ENCODE data around the gene TMSB10. TPM values are rescaled to one million over a fixed set of nuclear protein-coding genes. Genes with fewer than 3 reads are reported as not detected.
"Not testable (repeated sequence)": the region's sequence is repeated elsewhere in the genome, so short reads cannot be mapped to it uniquely, and the experiment has no call there.

The TMSB10 gene
- total and polyA plus RNA-seq, 8 donors = 504 to 5,821 (median 1,971) TPM

- Histone ChIP-seq H3K4me3 (no peak overlapping the region), H3K27me3 (no peaks in the 10 kb centered on the region), H3K9me3 (no peaks in the 10 kb centered on the region), H3K36me3 (no peaks in the 10 kb centered on the region), H3K4me1 (no peaks in the 10 kb centered on the region), H3K27ac (no peak overlapping the region)
- DNase-seq = no peak
- WGBS, 5 donors = 77 to 90% (median 85%) methylated on average over 6 of the region's 6 CpGs
- intact Hi-C loops (cut with DNase I; ENCODE audit: low total_unique reads) = loop anchor here (10.0 kb wide), 1 partner anchor 207 kb away; no protein-coding TSS in a partner anchor
- TF ChIP-seq POLR2A (IDR thresholded peaks at IDR 0.05) (no peak), EP300 (IDR thresholded peaks at IDR 0.05) (no peak), POLR2AphosphoS5 (IDR thresholded peaks at IDR 0.05) (no peak), CTCF (IDR thresholded peaks at IDR 0.05) (no peak)
Measured at GRCh38 chr2:84862006-84862405, 43.5 kb upstream of the TMSB10 start.

- Histone ChIP-seq H3K9me3 (no peaks in the 10 kb centered on the region), H3K36me3 (no peaks in the 10 kb centered on the region), H3K27me3 (no peaks in the 10 kb centered on the region), H3K27ac (no peak overlapping the region), H3K4me3 (no peak overlapping the region), H3K4me1 (no peaks in the 10 kb centered on the region)
- WGBS, 5 donors = 59 to 84% (median 72%) methylated on average over 6 of the region's 6 CpGs
- TF ChIP-seq EP300 (IDR thresholded peaks at IDR 0.05) (no peak), CTCF (IDR thresholded peaks at IDR 0.05) (no peak), POLR2A (IDR thresholded peaks at IDR 0.05) (no peak), POLR2AphosphoS5 (IDR thresholded peaks at IDR 0.05) (no peak)
- no peak for DNase-seq
- intact Hi-C loops (cut with DNase I; ENCODE audit: low total_unique reads) = loop anchor here (10.0 kb wide), 1 partner anchor 210 kb away; no protein-coding TSS in a partner anchor
Measured at GRCh38 chr2:84865181-84865783, 40.2 kb upstream of the TMSB10 start.

GRCh38 chr2:84866122-84866521 lies 39.3 kb upstream of the TMSB10 start:
- no peak for DNase-seq
- intact Hi-C loops (cut with DNase I; ENCODE audit: low total_unique reads) = loop anchor here (10.0 kb wide), 1 partner anchor 211 kb away; no protein-coding TSS in a partner anchor
- Histone ChIP-seq H3K4me3 (no peak overlapping the region), H3K9me3 (no peaks in the 10 kb centered on the region), H3K36me3 (no peaks in the 10 kb centered on the region), H3K4me1 (no peaks in the 10 kb centered on the region), H3K27ac (no peak overlapping the region), H3K27me3 (no peaks in the 10 kb centered on the region)
- TF ChIP-seq POLR2A (IDR thresholded peaks at IDR 0.05) = no peak
- no peak for TF ChIP-seq POLR2AphosphoS5 (IDR thresholded peaks at IDR 0.05)
- no peak for TF ChIP-seq EP300 (IDR thresholded peaks at IDR 0.05)
- TF ChIP-seq CTCF (IDR thresholded peaks at IDR 0.05) = no peak
- WGBS, 5 donors = 78 to 92% (median 85%) methylated on average over 3 of the region's 3 CpGs

- not testable (repeated sequence) for DNase-seq, H3K27me3 ChIP-seq, H3K36me3 ChIP-seq, H3K27ac ChIP-seq, H3K4me3 ChIP-seq, H3K4me1 ChIP-seq, H3K9me3 ChIP-seq
- intact Hi-C loops (cut with DNase I; ENCODE audit: low total_unique reads) = loop anchor here (10.0 kb wide), 1 partner anchor 214 kb away; no protein-coding TSS in a partner anchor
- 92 to 98% (median 95%) methylated on average over 2 to 4 of the region's 4 CpGs for WGBS, 5 donors
Measured at GRCh38 chr2:84868327-84868726, 37.1 kb upstream of the TMSB10 start.

- Histone ChIP-seq H3K36me3 (no peaks in the 10 kb centered on the region), H3K27ac (no peak overlapping the region), H3K9me3 (no peaks in the 10 kb centered on the region), H3K4me3 (no peak overlapping the region), H3K4me1 (no peaks in the 10 kb centered on the region), H3K27me3 (no peaks in the 10 kb centered on the region)
- 86 to 95% (median 92%) methylated on average over 11 of the region's 11 CpGs for WGBS, 5 donors
- no peak for DNase-seq
- intact Hi-C loops (cut with DNase I; ENCODE audit: low total_unique reads) = loop anchor here (10.0 kb wide), 1 partner anchor 376 kb away; no protein-coding TSS in a partner anchor
- TF ChIP-seq CTCF (IDR thresholded peaks at IDR 0.05) (no peak), POLR2A (IDR thresholded peaks at IDR 0.05) (no peak), EP300 (IDR thresholded peaks at IDR 0.05) (no peak), POLR2AphosphoS5 (IDR thresholded peaks at IDR 0.05) (no peak)
Measured at GRCh38 chr2:84870306-84870705, 35.1 kb upstream of the TMSB10 start.

GRCh38 chr2:84872691-84873090 lies 32.8 kb upstream of the TMSB10 start:
- H3K4me1 ChIP-seq, DNase-seq, H3K27ac ChIP-seq, H3K36me3 ChIP-seq, H3K4me3 ChIP-seq, H3K27me3 ChIP-seq, H3K9me3 ChIP-seq: not testable (repeated sequence)
- WGBS, 5 donors = 89 to 96% (median 94%) methylated on average over 9 of the region's 9 CpGs
- intact Hi-C loops (cut with DNase I; ENCODE audit: low total_unique reads) = loop anchor here (10.0 kb wide), 1 partner anchor 378 kb away; no protein-coding TSS in a partner anchor

Data from stomach (tissue), 9 donors.